Nephron progenitor cell (in vitro differentiated cells): ENCODE measurements around the gene PET100.

Source experiments
- DNase-seq: peaks from one replicate; pipeline ENCODE4 v3.0.0; 2021
- H3K27ac Mint-ChIP-seq: 2 replicates; pipeline ENCODE4 v1.8.0; 2021; ENCODE audit warnings: mild to moderate bottlenecking, moderate library complexity, mixed read lengths
- H3K27me3 Mint-ChIP-seq: 2 replicates; pipeline ENCODE4 v1.8.0; 2021; ENCODE audit warnings: mild to moderate bottlenecking, low read depth, mixed read lengths; ENCODE audit not compliant: poor library complexity
- H3K36me3 Mint-ChIP-seq: 2 replicates; pipeline ENCODE4 v1.8.0; 2021; ENCODE audit warnings: low read depth, mixed read lengths
- H3K4me1 Mint-ChIP-seq: 2 replicates; pipeline ENCODE4 v1.8.0; 2021; ENCODE audit warnings: mixed read lengths
- H3K4me3 Mint-ChIP-seq: 2 replicates; pipeline ENCODE4 v1.8.0; 2021; ENCODE audit warnings: mild to moderate bottlenecking, moderate library complexity, mixed read lengths
- H3K9me3 Mint-ChIP-seq: 2 replicates; pipeline ENCODE4 v1.8.0; 2021; ENCODE audit warnings: mild to moderate bottlenecking, moderate library complexity, mixed read lengths
- CTCF ChIP-seq: fragments of 200-600 bp; sonication (generic); IDR thresholded peaks from 2 replicates; pipeline ENCODE4 v1.5.0; 2021; ENCODE audit warnings: antibody characterized with exemption

PET100 gene

GRCh38 chr19:7620442-7621412, 8.9 kb upstream of the PET100 start:
- DNase-seq, result no peak
- Mint-ChIP-seq H3K36me3 (peaks cover 23% of the 10 kb centered on the region), H3K4me1 (no peaks in the 10 kb centered on the region), H3K27ac (no peak overlapping the region), H3K9me3 (no peaks in the 10 kb centered on the region), H3K27me3 (no peaks in the 10 kb centered on the region), H3K4me3 (no peak overlapping the region)
- no peak for TF ChIP-seq CTCF

GRCh38 chr19:7622933-7623685, 6.5 kb upstream of the PET100 start:
- DNase-seq, result no peak
- no peaks in the 10 kb centered on the region for H3K9me3 Mint-ChIP-seq
- no peak overlapping the region for H3K27ac Mint-ChIP-seq
- no peak for TF ChIP-seq CTCF
- peaks cover 26% of the 10 kb centered on the region for H3K36me3 Mint-ChIP-seq
- H3K27me3 Mint-ChIP-seq, result no peaks in the 10 kb centered on the region
- H3K4me1 Mint-ChIP-seq, result peaks cover 6% of the 10 kb centered on the region
- H3K4me3 Mint-ChIP-seq, result no peak overlapping the region

- no peaks in the 10 kb centered on the region for H3K27me3 Mint-ChIP-seq
- no peak for TF ChIP-seq CTCF
- H3K4me3 Mint-ChIP-seq, result no peak overlapping the region
- no peak for DNase-seq
- peaks cover 18% of the 10 kb centered on the region for H3K36me3 Mint-ChIP-seq
- H3K27ac Mint-ChIP-seq, result no peak overlapping the region
- peaks cover 14% of the 10 kb centered on the region for H3K4me1 Mint-ChIP-seq
- H3K9me3 Mint-ChIP-seq, result no peaks in the 10 kb centered on the region
Observed at GRCh38 chr19:7623725-7624603, 5.6 kb upstream of the PET100 start.

- H3K4me1 Mint-ChIP-seq, result peaks cover 23% of the 10 kb centered on the region
- DNase-seq, result no peak
- TF ChIP-seq CTCF, result no peak
- no peaks in the 10 kb centered on the region for H3K27me3 Mint-ChIP-seq
- H3K4me3 Mint-ChIP-seq, result no peak overlapping the region
- H3K9me3 Mint-ChIP-seq, result no peaks in the 10 kb centered on the region
- no peak overlapping the region for H3K27ac Mint-ChIP-seq
- peaks cover 18% of the 10 kb centered on the region for H3K36me3 Mint-ChIP-seq
Observed at GRCh38 chr19:7624810-7625209, 4.8 kb upstream of the PET100 start.

- no peak for DNase-seq
- H3K36me3 Mint-ChIP-seq, result peaks cover 18% of the 10 kb centered on the region
- no peak overlapping the region for H3K27ac Mint-ChIP-seq
- H3K4me3 Mint-ChIP-seq, result no peak overlapping the region
- H3K27me3 Mint-ChIP-seq, result no peaks in the 10 kb centered on the region
- H3K4me1 Mint-ChIP-seq, result peaks cover 33% of the 10 kb centered on the region
- TF ChIP-seq CTCF, result no peak
- H3K9me3 Mint-ChIP-seq, result no peaks in the 10 kb centered on the region
Observed at GRCh38 chr19:7625763-7626372, 3.7 kb upstream of the PET100 start.
